Measurements from ENCODE around the gene GINS2.

The GINS2 gene

GRCh38 chr16:85637061-85637807 is 51.5 kb downstream of the GINS2 start:
- no peak for DNase-seq

GRCh38 chr16:85636234-85636812 is 52.4 kb downstream of the GINS2 start:
- DNase-seq = no peak

DNA sequence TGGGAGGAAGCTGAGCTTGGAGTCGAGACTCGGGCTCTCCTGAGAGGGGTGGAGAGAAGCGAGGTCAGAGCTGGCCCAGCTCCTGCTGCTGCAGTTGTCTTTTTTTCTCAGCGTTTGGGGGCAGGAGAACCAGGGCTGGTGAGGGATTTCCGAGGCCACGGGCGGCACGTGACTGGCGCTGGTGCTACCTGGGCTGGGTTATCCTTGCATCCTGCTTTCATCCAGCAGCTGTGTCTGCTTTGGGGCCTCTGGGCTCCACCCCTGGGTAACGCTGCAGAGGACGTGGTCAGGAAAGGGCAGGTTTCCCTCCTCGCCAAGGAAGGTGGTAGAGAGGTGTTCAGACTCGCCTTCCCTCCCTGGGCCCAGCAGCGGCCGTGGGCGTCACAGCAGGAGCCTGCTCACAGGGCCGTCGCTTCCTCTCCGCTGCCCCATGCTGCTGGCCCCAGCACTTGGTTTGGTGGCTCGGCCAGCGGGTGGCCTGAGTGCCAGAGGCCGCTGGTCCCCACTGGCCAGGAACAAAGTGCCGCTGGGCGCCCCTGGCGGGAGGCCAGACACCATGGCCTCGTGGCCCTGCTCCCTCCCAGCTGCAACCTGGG is 53.1 kb downstream of the GINS2 start:
- DNase-seq = no peak

GRCh38 chr16:85634747-85635544 is 53.8 kb downstream of the GINS2 start:
- no peak for DNase-seq

DNA sequence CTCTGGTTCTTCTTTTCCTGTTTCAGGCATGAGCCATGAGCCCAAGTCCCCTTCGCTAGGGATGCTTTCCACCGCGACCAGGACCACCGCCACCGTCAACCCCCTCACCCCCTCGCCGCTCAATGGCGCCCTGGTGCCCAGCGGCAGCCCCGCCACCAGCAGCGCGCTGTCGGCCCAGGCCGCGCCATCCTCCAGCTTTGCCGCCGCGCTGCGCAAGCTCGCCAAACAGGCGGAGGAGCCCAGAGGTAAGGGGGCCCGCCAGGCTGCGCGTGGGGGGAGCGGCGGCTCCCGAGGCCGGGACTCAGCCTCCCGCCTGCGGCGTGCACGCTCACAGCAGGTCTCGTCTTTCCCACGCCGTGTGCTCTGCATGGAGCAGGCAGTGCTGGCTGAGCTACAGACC is 54.9 kb downstream of the GINS2 start:
- no peak for DNase-seq

GRCh38 chr16:85633438-85633743 is 55.4 kb downstream of the GINS2 start:
- no peak for DNase-seq

GRCh38 chr16:85632709-85633437 is 55.9 kb downstream of the GINS2 start:
- no peak for DNase-seq

DNA sequence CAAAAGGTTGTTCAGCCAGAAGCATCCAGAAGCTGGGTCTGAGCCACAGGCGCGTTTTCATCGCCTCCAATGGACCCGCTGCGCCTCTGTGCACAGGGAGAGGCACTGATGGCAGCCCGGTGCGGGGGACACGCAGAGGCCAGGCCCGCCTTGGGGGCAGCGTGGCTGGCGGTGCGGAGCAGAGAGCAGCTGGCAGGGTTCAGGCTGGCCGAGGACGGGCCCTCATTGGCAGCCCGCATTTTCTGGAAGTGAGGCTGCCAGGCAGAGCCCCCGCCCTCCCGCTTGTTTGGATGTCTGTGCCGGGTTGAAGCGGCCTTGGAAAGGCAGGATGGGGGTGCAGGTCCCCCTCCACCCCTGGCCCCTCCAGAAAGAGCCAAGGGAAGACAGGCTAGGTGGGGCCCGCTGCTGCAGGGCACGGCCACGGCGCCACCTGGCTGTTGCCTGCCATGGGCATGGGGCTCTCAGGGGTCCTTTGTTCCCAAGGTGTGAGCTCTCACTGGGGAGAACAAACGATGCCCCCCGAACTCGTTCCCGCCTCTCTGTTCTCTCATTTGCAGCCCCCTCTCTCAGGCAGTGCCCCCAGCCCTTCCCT is 56.9 kb downstream of the GINS2 start:
- no peak for DNase-seq

DNA sequence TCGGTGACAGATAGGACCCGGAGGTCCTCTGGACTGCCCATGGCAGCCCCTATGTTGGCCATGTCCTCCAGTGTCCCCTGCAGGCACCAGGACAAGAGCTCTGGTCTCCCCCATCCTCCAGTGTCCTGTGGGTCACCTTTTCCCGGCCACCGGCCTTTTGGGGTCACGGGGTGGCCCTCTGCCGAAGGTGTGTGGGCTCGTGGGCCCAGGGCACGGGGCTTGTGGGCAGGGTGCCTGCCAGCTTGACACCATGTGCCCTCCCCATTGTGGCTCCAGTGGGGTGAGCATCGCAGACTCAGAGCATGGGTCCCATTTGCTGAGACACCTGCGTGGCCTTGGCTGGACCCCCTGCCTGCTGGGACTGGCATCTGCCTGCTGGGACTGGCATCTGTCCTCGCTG is 57.5 kb downstream of the GINS2 start:
- no peak for DNase-seq

DNA sequence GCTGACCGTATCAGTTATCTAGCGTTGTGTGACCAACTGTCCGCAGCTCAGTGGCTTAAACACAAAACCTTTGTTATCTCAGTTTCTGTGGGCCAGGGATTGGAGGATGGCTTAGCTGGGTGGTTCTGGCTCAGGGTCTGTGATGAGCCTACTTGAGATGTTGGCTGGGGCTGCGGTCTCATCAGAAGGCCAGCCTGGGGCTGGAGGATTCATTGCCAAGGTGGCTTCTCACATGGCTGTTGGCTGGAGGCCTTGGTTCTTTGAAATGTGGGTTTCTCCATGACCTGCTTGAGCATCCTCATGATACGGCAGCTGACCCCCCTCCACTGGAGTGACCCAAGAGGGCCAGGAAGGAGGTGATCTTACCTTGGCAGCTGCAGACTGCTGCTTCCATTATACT is 58.9 kb downstream of the GINS2 start:
- DNase-seq = no peak

- no peak for DNase-seq
Measured at GRCh38 chr16:85629326-85629725, 59.4 kb downstream of the GINS2 start.

DNA sequence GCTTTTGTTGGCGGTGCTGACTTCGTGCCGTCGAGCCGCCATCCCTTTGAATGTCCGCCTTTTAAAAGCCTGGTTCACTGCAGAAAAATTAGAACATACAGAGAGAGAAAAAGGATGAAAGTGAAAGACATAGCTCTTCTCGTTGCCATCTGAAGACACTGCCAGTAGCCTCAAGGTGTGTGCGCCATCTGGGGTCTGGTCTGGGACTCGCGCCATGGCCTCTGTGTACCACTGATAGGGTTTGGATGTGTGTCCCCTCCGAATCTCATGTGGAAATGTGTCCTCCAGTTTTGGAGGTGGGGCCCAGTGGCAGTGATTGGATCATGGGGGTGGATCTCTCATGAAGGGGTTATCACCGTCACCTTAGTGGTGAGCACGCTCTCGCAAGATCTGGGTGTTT is 60.1 kb downstream of the GINS2 start:
- DNase-seq = no peak

DNA sequence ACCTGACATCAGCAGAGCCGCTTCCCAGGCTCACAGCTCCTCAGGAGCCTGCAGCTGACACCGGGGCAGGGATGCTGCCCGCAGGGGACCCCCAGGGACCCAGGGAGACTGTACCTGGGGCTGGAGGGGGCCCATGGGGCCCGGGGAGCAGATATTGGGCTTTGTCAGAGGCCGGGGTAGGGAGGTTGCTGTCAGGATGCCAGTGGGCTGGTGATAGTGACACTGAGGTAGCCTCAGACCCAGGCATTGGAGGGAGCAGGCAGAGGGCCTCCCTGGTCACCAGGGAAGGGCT is 60.5 kb downstream of the GINS2 start:
- no peak for DNase-seq

- no peak for DNase-seq
Measured at GRCh38 chr16:85627526-85628264, 61.1 kb downstream of the GINS2 start.

DNA sequence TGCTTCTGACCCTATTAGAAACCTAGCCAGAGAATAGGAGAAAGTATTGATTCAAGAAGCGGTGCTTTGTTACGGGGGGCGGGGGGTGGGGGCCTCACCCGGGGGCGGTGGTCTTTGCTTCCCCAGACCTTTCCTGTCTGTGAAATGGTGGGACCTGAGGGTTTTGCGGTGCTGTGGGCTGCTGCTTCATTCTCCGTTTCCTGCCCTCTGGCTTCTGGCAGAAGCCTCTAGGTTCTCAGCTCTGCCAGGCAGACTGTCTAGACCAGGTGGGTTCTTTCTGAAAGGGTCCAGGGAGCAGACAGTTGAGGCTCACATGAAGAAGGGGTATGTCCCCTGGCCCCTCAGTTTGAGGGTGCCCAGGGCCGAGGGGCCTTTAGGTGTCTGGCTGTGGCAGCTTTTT is 61.7 kb downstream of the GINS2 start:
- no peak for DNase-seq
